Right ventricle myocardium superior (tissue), 1 donor: ENCODE measurements around the gene TREX2. TPM values are rescaled to one million over a fixed set of nuclear protein-coding genes. Genes with fewer than 3 reads are reported as not detected.

Experiments used
- ATAC-seq: fragments of 200-7000 bp; cut with Tn5 transposase; one replicate; pipeline ENCODE4 v1.9.1; 2020; ENCODE audit warnings: mild to moderate bottlenecking; ENCODE audit not compliant: poor library complexity
- DNase-seq: peaks from one replicate; pipeline ENCODE4 v3.0.0-alpha.2; 2020
- intact Hi-C: fragments of 100-400 bp; cut with DNase I; formaldehyde crosslinking; loops from one replicate; pipeline ENCODE4 v1.11.2; 2022
- long read RNA-seq: library from polyadenylated mRNA; unstranded; transcript quantifications from one replicate; pipeline ENCODE4 v2.0.0, GENCODE V29; 2021
- total RNA-seq: library from RNA; stranded (reverse); fragmentation: NEBNext Ultra II Directional; extraction: Animal tissue kit (Norgen Biotek cat#: 25700); gene quantifications from one replicate; pipeline ENCODE4 v1.2.1, GENCODE V29; 2021
- donor health status: DM: no; HTN: yes; CAD: no; lungs with severe emphysema.

TREX2 gene, protein sequence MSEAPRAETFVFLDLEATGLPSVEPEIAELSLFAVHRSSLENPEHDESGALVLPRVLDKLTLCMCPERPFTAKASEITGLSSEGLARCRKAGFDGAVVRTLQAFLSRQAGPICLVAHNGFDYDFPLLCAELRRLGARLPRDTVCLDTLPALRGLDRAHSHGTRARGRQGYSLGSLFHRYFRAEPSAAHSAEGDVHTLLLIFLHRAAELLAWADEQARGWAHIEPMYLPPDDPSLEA
- 0.19 TPM for total RNA-seq
- long read RNA-seq, partial matches to known transcripts: 2 of 4 reads
- long read RNA-seq, other reads (novel, unspliced or antisense): 2 of 4 reads

DNA sequence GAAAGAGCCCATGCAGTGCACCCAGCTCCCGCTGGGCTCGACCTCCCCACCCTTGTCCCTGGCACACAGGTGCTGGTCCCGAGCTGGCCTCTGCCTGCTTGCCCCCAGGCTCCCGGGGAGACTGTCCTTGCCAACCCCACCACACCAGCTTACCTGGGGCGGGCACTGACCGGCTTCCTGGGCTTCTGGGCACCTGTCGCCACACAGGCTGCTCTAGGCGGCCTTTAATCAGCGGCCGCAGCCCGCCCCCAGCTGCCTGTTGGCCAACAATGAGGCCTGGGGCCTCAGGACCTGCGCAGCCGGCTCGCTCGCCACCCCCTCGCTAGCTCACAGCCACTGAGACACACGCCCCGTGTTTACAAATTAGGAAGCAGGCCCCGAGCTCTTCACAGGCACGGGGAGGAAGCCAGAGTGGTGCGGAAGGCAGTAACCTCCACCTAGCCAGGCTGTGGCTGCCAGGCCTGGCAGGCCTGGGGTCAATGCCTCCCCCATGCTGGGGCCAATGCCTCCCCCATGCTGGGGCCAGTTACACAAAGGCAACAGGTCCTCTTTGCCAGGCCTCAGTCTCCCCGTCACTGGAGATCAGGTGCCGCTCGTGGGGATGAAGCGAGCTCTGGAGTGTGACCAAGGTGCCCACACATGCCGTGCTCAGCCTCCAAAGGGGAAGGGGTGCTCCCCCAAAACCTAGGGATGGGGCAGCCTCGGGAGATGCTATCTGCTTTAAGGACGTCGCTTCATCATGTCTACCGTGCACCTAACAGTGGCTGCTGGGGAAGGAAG, at the start of gene TREX2:
TREX2 (minus strand) TSS at position 201 of the 780 bp plus-strand sequence. CDS start 626 bp downstream, outside the sequence.
- intact Hi-C loops: no loop called here
- DNase-seq: no peak
- ATAC-seq: no peak

DNA sequence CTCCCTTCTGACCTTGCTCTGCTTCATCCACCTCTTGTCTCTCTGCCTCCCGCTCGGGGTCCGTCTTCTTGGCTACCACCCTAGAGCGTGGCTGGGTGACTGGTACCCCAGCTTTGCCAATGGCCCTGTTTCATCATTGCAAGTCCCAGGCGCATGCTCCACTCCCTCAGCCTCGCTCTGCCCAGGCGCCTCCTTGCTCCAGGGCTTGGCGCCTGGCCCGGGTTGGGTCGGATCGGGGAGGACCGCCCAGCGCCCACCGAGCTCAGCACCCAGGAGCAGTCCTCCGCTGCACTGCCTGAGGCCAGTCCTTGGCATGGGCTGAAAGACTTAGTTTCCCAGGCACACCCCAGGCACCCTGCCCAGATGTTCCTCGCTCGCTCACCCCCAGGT, 49.5 kb upstream of the TREX2 start:
- peak; percentile 47 for ATAC-seq
- intact Hi-C loops: no loop called here
- DNase-seq: peak; percentile 55

DNA sequence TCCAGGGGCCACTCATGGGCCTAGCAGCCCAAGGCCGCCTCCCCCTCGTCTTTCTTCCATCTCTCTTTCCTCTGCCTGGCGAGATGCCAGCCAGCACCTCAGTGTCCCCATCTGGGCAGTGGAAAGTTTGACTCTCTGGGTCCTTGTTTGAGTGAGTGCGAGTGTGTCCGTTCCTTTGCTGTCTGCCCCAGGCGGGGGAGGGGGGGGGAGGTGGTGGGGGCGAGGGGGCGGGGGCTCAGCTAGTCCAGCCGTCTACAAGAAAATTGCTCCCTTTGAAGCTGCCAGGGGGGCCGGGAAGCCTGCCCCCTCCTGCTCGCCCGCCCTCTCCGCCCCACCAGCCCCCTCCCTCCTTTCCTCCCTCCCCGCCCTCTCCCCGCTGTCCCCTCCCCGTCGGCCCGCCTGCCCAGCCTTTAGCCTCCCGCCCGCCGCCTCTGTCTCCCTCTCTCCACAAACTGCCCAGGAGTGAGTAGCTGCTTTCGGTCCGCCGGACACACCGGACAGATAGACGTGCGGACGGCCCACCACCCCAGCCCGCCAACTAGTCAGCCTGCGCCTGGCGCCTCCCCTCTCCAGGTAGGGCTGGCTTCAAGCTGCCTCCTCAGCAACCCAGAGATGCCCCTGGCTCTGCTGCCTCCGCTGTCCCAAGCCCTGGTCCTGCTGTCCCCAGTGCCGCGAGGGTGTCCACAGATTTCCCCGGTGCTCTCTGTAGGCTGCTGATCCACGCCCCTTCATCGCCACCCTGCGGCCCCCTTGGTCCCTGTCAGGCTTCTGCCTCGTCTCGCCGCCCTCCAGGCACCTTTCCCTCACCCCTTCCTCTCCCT, 48.9 kb upstream of the TREX2 start, which contains the start of gene BGN:
BGN (plus strand) TSS at position 440 of the 821 bp plus-strand sequence. CDS start 9,652 bp downstream, outside the sequence.
- DNase-seq (peak; percentile 58), ATAC-seq (peak; percentile 52)
- intact Hi-C loops: no loop called here

DNA sequence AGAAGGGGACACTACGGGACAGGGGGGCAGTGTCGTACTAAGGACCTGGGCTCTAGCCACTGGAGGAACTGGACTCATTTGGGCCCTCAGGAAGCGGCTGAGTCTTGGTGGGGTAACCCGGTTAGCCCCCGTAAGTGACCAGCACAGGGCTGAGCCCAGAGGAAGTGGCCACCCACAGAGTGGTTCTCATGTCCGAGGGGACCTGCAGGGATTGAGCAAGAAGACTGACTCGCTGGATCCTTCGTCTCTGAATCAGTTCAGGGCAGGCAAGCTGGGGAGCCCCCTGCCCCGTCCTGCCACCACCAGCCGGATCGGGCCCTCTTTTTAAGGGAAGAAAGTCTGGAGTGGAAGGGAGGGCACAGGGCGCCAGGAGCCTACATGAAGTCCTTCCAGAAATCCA, 48.2 kb upstream of the TREX2 start:
- no peak for DNase-seq
- ATAC-seq: no peak
- intact Hi-C loops: no loop called here

DNA sequence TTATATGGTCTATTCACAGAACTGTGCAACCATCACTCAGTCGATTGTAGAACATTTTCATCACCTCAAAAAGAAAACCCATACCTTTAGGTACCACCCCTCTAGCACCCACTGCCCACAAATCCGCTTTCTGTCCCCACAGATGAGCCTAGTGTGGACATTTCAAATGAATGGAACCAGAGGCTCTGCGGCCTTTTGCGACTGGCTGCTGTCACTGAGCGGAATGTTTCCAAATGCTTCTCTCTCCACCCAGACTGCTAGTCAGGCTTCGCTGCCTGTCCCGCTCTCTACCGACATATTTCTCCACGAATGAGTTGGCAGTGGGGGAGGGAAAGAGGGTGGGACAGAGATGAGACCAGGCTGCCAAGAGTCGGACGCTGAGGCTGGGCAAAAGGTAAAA, 47.2 kb upstream of the TREX2 start:
- DNase-seq (no peak), ATAC-seq (no peak)
- intact Hi-C loops: no loop called here

DNA sequence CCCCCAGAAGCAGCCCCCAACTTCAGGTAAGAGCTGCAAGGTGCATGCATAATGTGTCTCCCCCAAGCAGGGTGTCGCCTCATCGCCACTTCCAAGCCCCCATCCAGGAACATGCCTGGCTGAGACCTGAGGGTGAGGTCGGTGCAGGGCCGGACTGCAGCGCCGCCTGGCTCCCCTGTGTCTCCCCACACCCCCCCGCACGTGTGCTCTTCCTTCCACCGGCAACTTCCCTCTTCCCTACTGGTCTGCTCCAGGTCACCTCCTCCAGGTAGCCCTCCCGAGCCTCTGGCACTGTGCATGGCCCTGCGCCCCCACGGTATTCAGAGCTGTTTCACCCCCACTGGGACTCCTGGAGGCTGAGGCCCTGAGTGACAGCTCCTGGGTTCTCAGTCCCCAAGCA, 46.7 kb upstream of the TREX2 start:
- no peak for DNase-seq
- no peak for ATAC-seq
- intact Hi-C loops: no loop called here

DNA sequence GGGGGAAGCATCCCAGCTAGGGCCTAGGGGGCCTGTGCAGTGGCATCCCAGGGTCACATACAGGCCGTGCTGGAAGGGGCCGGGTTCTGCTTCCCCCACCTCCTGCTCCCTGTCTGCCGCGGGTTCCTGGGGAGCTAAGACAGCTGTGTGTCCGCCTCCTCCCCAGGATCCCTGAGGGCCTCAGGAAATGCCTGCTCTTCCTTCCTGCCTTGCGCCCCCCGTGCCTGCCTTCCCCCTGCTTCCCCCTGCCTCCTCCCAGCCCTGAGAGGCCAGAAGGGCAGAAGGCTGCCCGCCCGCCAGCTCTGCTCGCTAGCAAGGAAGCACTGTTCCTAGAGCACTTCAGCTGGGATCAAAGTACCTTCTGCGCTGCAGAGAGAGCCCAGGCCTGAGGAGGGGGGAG, 46.1 kb upstream of the TREX2 start:
- intact Hi-C loops: no loop called here
- DNase-seq (no peak), ATAC-seq (no peak)

DNA sequence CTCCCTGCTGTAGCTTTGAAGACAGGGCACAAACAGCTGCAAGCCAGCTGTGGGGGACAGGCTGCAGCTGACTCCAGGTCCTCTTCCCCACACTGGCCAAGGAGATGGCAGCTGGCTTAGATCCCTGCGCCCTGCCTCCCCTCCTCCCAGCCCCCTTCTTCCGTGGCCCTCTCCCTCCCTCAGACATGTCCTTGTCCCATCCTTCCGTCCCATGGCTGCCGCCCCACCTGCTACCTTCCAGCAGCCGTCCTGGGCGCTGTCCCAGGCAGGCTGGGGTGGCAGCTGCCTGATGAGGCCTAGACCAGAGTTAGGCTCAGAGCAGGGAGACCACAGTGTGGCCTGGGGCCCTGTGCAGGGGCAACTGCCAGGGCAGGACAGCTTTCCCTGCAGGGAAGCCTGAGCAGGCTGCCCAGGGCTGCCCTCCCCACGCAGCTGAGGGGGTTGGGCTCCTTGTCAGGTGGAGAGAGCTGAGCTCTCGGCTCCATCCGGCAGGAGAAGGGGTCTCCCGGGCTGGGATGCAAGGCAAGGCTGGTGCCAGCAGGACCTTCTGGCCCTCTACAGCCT, 45.6 kb upstream of the TREX2 start:
- intact Hi-C loops: no loop called here
- ATAC-seq: no peak

DNA sequence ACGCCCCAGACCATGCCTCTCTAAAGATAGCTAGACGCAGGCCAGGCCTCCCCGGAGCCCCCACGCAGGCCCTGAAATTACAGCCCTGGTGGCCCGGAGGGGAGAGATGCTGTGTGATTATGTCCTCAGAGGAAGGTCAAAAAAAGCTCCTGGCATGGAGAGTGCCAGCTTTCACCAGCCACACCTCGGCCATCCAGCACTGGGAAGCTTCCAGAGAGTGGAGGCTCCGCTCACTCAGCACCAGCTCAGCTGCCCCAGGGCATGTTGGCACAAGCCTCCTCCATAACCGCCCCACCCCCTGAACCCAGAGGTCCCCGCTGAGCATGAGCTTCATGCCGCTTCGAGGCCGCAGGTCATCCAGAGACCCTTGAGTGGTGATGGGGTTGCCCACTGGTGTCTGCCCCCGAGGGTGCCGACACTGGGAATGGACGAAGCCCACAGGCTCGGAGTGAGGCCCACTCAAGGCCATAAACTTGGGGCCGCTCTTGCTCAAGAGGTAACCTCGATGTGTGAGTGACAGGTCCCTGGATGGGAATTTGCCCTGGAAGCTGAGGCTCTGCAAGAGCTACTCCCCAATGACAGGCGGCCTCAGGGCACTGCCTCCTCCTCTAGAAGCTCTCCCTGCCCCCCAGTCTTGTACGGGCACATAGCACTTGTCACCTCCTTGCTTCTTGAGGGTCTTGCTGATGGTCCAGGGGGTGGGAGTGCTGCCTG, 44.5 kb upstream of the TREX2 start:
- DNase-seq: no peak
- intact Hi-C loops: no loop called here
- ATAC-seq: no peak

More for the DNA sequence above, 45.6 kb upstream of the TREX2 start:
- DNase-seq: no peak

DNA sequence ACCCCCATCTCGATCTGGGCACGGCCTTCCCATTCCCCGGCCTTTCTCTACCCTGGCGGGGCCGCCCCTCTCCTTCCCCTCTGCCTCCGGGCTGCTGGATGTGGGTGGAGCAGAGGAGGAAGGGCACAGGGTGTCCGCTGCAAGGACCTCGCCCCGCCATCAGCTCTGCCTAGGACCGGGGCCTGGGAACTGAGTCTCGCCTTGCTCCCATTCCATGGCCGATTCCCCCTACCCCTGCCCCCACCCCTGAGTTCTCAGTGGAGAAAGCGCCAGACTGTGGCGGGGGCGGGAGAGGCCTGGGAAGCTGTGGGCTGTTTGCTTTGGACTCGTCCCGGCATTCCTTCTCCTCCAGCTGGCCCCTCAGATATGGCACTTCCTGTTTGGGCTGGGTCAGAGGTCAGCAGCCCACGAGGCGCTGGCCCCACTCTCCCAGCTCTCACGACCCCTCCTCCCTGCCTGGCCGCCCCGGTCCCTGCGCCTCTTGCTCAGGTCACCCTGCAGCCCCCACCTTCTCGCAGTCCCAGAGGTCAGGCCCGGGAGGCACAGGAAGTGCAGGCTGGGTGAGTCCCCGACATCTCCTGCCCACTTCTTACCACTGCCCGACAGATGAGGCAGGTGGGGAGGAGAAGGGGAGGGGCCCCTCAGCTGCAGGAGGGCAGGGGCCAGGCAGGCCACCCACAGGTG, 42.5 kb upstream of the TREX2 start:
- intact Hi-C loops: no loop called here
- peak; percentile 67 for ATAC-seq
- peak; percentile 59 for DNase-seq

DNA sequence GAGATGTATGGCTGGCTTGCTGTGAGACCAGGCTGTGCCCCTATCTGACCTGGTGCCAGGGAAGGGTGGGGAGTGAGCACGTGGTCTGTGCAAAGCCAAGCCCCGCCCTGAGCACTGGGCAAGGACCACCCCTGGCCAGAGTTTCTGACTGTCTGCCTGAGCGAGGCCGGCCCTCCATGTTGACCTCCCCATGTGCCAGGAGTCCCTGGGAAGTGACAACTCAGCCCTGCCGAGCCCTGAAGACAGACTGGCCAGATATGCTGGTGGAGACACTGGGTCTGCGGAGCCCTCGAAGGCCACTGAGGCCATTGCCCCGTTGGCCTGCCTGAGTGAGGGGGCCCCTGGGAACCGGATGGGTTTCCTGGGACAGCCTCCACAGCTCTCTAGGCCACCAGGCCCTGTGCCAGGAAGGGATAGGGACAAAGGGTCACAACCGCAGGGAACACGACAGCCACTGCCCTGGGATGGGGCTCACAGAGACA, 41.8 kb upstream of the TREX2 start:
- intact Hi-C loops: no loop called here
- ATAC-seq (peak; percentile 21), DNase-seq (peak; percentile 53)

DNA sequence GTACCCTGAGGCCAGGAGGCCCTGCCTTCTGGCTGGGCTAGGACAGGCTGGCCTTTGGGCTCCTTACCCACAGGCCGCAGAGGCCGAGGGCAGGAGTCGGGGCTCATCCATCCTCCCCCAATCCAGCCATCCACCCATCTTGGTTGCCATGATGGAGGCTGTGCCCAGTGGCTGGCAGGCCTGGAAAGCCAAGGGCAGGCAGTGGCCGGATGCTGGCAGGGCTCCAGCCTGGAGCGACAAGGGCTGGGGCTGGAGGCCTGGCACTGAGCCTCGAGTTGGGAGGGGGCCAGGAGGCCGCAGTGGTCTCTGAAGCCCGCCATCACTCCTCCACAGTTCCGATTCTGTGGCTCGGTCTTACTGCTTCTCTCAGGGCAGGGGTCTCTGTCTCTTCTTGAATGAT, 40.3 kb upstream of the TREX2 start:
- ATAC-seq (no peak), DNase-seq (no peak)
- intact Hi-C loops: no loop called here

DNA sequence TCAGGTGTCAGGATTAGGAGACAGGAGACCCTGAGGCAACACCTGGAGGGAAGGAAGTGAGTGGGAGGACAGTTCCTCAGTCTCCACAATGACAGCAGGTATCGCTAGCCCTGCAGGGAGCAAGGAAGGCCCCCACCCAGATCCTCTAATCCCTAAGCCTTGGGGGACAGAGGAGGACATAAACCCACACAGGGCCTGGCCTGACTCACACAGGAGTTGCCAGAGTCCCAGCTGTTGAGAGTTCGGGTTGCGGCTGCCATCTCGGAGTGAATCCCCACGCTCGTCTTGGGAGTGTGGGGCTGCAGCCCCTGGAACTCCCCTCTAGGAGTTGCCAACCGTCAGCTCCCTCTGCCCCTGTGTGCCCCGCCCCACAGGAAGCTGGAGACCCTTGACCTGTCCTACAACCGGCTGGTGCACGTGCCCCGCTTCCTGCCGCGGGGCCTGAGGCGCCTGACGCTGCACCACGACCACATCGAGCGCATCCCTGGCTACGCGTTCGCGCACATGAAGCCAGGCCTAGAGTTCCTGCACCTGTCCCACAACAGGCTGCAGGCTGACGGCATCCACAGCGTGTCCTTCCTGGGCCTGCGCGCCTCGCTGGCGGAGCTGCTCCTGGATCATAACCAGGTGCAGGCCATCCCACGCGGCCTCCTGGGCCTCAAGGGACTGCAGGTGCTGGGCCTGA, 39.7 kb upstream of the TREX2 start:
- intact Hi-C loops: no loop called here
- ATAC-seq (no peak), DNase-seq (no peak)

DNA sequence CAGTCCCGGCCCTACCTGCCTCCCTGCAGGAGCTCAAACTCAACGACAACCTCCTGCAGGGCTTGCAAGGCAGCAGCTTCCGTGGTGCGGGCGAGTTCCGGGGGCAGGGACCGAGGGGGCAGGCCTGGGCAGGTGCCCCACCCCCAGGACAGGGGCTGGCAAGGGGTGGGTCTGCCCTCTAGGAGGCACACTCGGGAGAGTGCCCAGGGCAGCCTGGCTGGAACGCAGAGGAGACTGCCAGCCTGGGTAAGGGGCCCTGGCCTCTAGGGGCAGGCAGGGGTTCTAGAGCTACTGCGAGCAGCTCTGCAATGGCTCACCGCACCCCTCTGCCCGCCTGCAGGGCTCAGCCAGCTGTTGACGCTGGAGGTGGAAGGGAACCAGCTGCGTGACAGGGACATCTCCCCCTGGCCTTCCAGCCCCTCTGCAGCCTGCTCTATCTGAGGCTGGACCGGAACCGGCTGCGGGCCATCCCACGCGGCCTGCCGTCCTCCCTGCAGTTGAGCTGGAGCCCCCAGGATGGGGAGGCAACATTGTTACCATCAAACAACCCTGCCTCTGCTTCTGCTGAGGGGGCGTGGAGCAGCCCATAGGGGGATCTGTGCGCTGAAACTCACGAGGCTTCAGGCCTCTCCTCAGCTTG, 36.6 kb upstream of the TREX2 start:
- ATAC-seq (no peak), DNase-seq (no peak)
- intact Hi-C loops: no loop called here

DNA sequence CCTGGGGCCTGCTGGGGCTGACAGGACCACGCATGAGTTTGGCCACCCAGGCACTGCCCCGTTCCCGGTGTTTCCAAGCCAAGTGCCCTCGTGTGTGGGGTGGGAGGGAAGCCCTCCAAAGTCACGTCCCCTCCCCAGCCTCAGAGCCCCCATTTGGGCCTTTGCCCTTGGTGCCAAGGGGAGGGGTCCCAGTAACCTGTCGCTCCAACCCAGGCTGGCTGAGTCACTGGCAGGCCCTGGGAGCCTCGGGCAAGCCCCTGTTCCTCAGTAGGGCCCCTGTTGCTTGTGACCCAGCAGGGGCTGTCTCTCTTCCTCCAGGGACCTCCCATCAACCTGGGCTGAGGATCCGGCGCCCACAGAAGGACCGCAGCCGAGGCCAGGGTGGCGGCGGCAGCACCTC, 35.2 kb upstream of the TREX2 start:
- ATAC-seq (no peak), DNase-seq (no peak)
- intact Hi-C loops: no loop called here

DNA sequence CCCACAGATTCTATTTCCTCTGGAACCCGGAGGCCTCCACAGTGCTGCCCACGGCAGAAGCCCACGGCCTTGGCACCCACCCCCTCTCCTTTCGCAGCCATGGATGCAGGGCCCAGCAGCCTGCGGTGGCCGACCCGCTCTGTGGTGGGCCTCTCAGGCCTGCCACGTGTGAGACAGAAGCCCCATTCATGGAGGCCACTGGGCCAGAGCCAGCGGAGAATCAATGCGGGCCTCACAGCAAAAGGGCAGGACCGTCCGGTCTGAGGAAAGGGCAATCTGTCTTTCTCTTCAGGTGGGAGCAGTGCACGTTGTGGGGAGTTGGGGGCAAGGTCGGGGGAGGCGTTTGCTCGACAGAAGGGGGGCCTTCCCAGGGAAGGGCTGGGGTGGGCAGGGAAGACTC, 32.9 kb upstream of the TREX2 start:
- no peak for ATAC-seq
- DNase-seq: no peak

DNA sequence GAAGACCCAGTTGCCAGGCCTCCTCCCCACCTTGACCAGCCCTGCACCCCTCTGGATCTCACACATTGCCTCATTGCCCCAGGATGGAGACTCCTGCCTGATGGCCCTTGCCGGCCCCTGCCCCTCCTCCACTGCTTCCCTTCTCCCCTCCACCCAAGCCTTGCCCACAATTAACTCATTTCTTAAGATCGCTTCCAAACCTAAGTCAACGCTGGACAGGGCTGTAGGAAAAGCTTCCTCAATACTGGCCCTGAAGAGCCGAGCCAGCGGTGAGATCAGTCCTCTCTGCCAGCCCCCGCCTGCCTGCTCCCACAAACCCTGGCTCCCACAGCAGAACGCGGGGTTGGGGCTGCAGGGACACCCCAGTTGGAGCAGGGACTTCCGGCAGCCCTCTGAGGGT, 32.0 kb upstream of the TREX2 start:
- DNase-seq (peak; percentile 53), ATAC-seq (peak; percentile 36)
- intact Hi-C loops: no loop called here

More for the DNA sequence above, 32.9 kb upstream of the TREX2 start:
- intact Hi-C loops: no loop called here
